ENCODE data around the gene EEF1G.

DNA sequence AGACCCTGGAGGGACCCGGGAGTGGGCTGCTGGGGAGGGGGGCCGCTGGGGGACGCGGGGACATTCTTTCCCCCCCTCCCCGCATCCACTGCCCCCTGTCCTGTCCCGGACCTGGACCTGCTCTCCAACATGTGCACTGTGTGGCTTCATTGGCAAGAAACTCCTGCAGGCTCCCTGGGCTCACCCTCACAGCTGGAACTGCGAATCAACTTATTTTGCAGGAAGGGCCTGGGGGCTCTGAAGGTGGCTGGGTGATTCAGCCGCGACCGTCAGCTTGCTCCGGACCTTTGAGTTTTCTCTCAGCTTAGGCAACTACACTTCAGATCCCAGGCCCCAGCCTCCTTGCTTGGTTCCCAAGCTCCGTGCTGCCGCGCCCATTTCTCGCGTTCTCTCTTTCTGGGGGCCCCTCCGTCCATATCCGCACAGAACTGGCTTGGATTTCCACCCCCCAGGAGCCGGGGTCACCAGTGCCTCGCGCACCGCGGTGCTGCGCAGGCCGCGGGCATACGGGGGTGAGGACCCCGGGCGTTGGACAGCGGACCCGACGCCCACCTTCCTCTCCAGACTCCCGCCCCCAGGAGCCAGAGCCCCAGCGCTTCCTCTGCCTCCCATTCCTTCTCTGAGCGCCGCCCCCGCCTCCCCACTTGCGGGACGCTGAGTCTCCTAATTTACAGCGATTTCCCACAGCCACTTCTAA is 26.6 kb downstream of the EEF1G start:
- no peak for TF ChIP-seq CTCF (IDR thresholded peaks at IDR 0.05)
- no peak for TF ChIP-seq POLR2A (IDR thresholded peaks at IDR 0.05)
